HepG2 (cell line): ENCODE results near the gene FNBP1L. TPM values are rescaled to one million over a fixed set of nuclear protein-coding genes. Genes with fewer than 3 reads are reported as not detected.
A peak's percentile ranks its signal among the peaks of the same experiment; 100 is the strongest.

ENCODE experiments used
- AHDC1 ChIP-seq: sonication (generic); formaldehyde crosslinking; IDR thresholded peaks from 2 replicates; pipeline ENCODE4 v1.5.1; 2020; ENCODE audit warnings: mild to moderate bottlenecking, missing genetic modification reagents, borderline replicate concordance
- KDM3A ChIP-seq: IDR thresholded peaks from 2 replicates; pipeline ENCODE4 v1.6.1; 2018; ENCODE audit warnings: low read depth, missing compliant biosample characterization
- KMT2B ChIP-seq: IDR thresholded peaks from 2 replicates; pipeline ENCODE4 v1.6.1; 2016; ENCODE audit warnings: missing genetic modification reagents, missing compliant biosample characterization
- MYC ChIP-seq: sonication (generic); formaldehyde crosslinking; IDR thresholded peaks from 2 replicates; pipeline ENCODE4 v1.9.0; 2021; ENCODE audit warnings: missing genetic modification reagents, borderline replicate concordance
- NFE2L2 ChIP-seq: fragments of 150-350 bp; IDR thresholded peaks from 2 replicates; pipeline ENCODE4 v1.6.1; 2014; ENCODE audit warnings: low read length
- THRA ChIP-seq: sonication (generic); formaldehyde crosslinking; IDR thresholded peaks from 2 replicates; pipeline ENCODE4 v1.4.0; 2020; ENCODE audit warnings: missing genetic modification reagents, borderline replicate concordance
- ZNF562 ChIP-seq: sonication (generic); formaldehyde crosslinking; IDR thresholded peaks from 2 replicates; pipeline ENCODE4 v1.8.0; 2022; ENCODE audit warnings: missing genetic modification reagents, borderline replicate concordance
- polyA plus RNA-seq, 8 experiments: library from polyadenylated mRNA; depleted of rRNA in 3 of 8; stranded (reverse) in 7 of 8; unstranded in 1 of 8; fragments of >200 nt; fragmentation: Illumina TruSeq in 4 of 8; extraction: Trizol in 4 of 8; gene quantifications; 2 replicates each; pipeline versions ENCODE4 v1.2.1 to v1.2.3, GENCODE V29; 2011 to 2016; ENCODE audit warnings: low read depth in 4 of 8, missing spikeins in 1 of 8, mixed read lengths in 1 of 8; ENCODE audit not compliant: insufficient read depth in 1 of 8
- total RNA-seq, 5 experiments: library from RNA; depleted of rRNA; stranded (reverse); fragments of >200 nt; fragmentation: Illumina TruSeq; extraction: Trizol; gene quantifications; 2 replicates each; pipeline ENCODE4 v1.2.3, GENCODE V29; 2016; ENCODE audit warnings: low read depth in 1 of 5

The FNBP1L gene
- total and polyA plus RNA-seq, 2 of the 13 experiments (the other 11 are each of a cell fraction or from before 2014, with no cell fraction given): 24.1 to 27.1 TPM

DNA sequence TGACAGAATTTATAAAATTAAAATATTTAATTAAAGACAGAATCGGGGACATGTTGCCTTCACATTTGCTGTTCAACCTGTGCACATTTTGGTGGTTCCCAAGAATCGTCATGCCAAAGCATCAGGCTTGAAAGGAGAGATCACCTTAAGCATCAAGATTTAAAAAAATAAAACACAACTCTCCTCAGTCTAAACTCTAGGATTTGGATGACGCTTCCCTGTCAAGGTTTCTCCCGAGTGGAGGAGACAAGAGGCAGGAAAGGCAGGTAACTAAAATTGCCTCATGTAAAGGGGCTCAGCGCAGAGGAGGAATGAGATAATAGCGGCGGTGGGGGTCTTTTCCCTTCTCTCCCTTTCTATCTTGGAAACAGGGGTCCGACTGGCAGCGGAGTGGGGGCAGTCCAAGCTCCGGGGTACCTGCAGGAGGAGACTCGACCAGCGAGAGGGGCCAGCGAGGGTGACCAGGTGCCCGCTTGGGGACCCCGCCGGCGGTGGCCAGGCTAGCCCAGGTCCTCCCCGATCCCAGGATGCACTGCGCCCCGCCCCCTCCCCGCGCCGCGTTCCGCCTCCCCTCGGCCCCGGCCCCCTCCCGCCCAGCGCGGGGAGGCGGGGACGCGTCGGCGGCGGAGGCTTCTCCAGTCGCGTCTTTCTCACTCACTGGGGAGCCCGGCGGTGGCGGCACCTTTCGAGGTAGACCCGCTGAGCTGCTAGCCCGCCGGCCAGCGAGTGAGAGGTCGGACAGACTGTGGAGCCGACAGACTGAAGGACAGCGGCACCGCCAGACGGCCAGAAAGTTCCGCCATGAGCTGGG lies at the start of gene FNBP1L (continued):
- 0 out of 2 replicates have a peak, but pooled peaks have one; percentile 10 for TF ChIP-seq THRA (CRISPR knock-in tag)
- peak; percentile 63; the same call in 1 of the 2 replicates for TF ChIP-seq KMT2B
- no peak for TF ChIP-seq AHDC1
- no peak for TF ChIP-seq NFE2L2
- peak; percentile 22; the same call in 1 of the 2 replicates for TF ChIP-seq MYC (CRISPR knock-in tag)
- TF ChIP-seq KDM3A (CRISPR knock-in tag): no peak
- TF ChIP-seq ZNF562 (CRISPR knock-in tag): no peak
- TF ChIP-seq, all 625 proteins: peak for 124
